IPS DF 4.7 (cell line): Measurements from ENCODE around the gene GJB1.
"Not testable (repeated sequence)": the region's sequence is repeated elsewhere in the genome, so short reads cannot be mapped to it uniquely, and the experiment has no call there.

Source experiments
- DNase-seq: peaks from one replicate; pipeline ENCODE4 v3.0.0-alpha.2; 2013; ENCODE audit warnings: low spot score; ENCODE audit errors: extremely low read depth

Gene GJB1

DNA sequence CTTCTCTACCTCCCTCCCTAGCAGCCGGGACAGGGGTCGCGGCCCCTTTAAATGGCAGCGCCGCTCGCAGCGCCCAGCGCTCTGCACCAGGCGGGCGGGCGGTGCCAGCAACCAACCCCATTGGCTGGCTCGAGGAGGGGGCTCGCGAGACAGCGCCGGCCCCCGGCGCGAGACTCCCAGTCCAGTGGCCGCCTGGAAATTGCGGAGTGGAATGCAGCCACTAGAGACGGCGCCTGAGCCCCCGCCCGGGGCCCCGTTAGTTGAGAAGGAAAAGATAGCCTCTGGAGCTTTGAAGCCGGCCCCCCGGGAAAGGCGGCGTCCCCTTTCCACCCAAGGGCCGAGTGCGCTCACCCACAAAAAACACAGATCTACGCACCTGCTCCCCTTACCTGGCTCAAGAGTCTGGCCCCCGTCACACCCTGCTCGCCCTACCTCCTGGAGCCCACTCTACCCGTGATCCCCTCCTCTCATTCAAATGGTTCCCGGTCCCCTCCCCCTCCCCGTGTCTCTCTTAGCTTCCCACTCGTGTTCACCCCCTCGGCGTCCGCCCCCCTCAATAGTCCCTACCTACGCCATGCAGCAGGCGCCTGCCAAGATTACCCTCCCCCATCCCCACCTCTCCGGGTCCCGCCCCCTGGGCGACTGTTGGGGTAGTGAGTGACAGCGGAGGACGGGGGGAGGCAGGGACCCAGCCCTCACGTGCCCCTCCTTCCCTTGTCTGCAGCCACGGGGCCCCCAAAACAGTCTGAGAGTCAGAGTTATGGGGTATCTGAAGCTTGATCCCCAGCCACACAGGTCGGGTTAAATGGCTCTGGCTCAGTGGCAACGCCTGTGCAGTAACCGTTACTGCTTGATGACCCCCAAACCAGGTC, 31.3 kb downstream of the GJB1 start, which contains the start of gene ZMYM3:
ZMYM3 (minus strand) TSS at position 49 of the 872 bp plus-strand sequence. CDS start 885 bp downstream, outside the sequence.
- no peak for DNase-seq

DNA sequence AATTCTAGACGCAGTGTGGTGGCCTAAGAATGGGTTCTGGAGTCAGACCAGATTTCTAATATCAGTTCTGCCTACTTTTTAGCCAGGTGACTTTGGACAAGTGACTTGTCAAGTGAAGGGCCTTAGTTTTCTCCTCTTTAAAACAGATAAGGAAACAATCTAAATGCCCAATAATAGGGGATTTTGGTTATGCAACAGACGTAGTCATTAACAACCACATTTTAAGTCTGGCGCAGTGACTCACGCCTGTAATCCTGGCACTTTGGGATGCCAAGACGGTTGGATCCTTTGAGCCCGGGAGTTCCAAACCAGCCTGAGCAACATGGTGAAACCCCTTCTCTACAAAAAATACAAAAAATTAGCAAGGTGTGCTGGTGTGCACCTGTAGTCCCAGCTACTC, 33.0 kb downstream of the GJB1 start:
- no peak for DNase-seq

DNA sequence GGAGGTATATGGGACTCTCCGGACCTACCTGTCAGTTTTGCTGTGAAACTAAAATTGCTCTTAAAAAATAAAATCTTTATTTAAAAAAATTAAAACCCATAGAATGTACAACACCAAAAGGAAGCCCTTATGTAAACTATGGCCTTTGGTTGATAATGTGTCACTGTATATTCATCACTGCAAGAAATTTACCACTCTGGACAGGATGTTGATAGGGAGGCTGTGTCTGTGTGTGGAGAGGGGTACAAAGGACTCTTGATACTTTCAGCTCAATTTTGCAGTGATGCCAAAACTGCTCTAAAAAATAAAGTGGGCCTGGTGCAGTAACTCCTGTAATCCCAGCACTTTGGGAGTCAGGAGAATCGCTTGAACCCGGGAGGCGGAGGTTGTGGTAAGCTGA, 33.8 kb downstream of the GJB1 start:
- no peak for DNase-seq

DNA sequence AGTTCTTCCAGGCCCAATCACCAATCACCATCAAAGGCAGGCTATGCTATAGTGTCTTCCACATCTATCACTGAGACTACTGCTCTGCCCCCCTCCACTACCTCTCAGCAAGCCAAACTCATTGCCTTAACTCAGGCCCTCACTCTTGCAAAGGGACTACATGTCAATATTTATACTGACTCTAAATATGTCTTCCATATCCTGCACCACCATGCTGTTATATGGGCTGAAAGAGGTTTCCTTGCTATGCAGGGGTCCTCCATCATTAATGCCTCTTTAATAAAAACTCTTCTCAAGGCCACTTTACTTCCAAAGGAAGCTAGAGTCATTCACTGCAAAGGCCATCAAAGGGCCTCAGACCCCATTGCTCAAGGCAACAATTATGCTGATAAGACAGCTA, 45.6 kb downstream of the GJB1 start:
- not testable (repeated sequence) for DNase-seq

DNA sequence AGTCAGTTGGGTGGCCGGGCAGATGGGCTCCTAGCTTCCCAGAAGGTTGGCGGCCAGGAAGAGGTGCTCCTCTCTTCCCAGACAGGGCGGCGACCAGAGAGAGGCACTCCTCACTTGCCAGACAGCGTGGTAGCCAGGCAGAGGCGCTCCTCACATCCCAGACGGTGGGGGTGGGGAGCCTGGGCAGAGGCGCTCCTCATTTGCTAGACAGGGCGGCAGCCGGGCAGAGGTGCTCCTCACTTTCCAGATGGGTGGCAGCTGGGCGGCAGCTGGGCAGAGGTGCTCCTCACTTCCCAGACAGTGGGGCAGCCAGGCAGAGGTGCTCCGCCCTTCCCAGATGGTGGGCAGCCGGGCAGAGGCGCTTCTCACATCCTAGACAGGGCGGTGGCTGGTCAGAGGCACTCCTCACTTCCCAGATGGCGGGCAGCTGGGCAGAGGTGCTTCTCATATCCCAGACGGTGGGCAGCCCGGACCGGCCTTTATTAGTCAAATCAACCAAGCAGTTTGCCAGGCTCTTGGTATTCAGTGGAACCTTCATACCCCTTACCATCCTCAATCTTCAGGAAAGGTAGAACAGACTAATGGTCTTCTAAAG, 46.9 kb downstream of the GJB1 start:
- DNase-seq = no peak

DNA sequence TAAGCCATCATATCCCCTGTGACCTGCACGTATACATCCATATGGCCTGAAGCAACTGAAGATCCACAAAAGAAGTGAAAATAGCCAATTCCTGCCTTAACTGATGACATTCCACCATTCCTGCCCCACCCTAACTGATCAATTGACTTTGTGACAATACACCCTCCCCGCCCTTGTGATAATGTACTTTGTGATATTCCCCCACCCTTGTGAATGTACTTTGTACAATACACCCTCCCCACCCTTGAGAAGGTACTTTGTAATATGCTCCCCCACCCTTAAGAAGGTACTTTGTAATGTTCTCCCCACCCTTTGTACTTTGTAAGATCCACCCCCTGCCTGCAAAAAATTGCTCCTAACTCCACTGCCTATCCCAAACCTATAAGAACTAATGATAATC, 49.3 kb downstream of the GJB1 start:
- DNase-seq = not testable (repeated sequence)
